HG02885 (cell line): Measurements from ENCODE around the gene MEIS1.
"Not testable (repeated sequence)": the region's sequence is repeated elsewhere in the genome, so short reads cannot be mapped to it uniquely, and the experiment has no call there.

ENCODE experiments used
- ATAC-seq: cut with Tn5 transposase; IDR thresholded peaks from one replicate; pipeline ENCODE4 v1.9.1; 2021; ENCODE audit warnings: mild to moderate bottlenecking; ENCODE audit not compliant: unreplicated experiment, poor library complexity

The MEIS1 gene

GRCh38 chr2:66434679-66435548, at the start of gene MEIS1:
TSS of gene MEIS1 (plus strand) at chr2:66435125. CDS start at chr2:66435857, 732 bp downstream.
- ATAC-seq: peak; percentile 87

- no peak for ATAC-seq
Observed at GRCh38 chr2:66387016-66387753, 47.7 kb upstream of the MEIS1 start.

- no peak for ATAC-seq
Observed at GRCh38 chr2:66389651-66390131, 45.2 kb upstream of the MEIS1 start.

- ATAC-seq: no peak
Observed at GRCh38 chr2:66390152-66390551, 44.8 kb upstream of the MEIS1 start.

- no peak for ATAC-seq
Observed at GRCh38 chr2:66390811-66391210, 44.1 kb upstream of the MEIS1 start.

- ATAC-seq: not testable (repeated sequence)
Observed at GRCh38 chr2:66391240-66391639, 43.7 kb upstream of the MEIS1 start.

- ATAC-seq: no peak
Observed at GRCh38 chr2:66405473-66405872, 29.5 kb upstream of the MEIS1 start.

- no peak for ATAC-seq
Observed at GRCh38 chr2:66408905-66409304, 26.0 kb upstream of the MEIS1 start.

- ATAC-seq: no peak
Observed at GRCh38 chr2:66412874-66413273, 22.1 kb upstream of the MEIS1 start.

GRCh38 chr2:66414896-66415295, 20.0 kb upstream of the MEIS1 start:
- no peak for ATAC-seq

GRCh38 chr2:66418381-66418780, 16.5 kb upstream of the MEIS1 start:
- ATAC-seq: no peak

- ATAC-seq: no peak
Observed at GRCh38 chr2:66421612-66422011, 13.3 kb upstream of the MEIS1 start.

- ATAC-seq: no peak
Observed at GRCh38 chr2:66423391-66424124, 11.4 kb upstream of the MEIS1 start.

GRCh38 chr2:66426244-66427111, 8.4 kb upstream of the MEIS1 start:
- ATAC-seq: no peak

GRCh38 chr2:66427300-66427699, 7.6 kb upstream of the MEIS1 start:
- no peak for ATAC-seq

- peak; percentile 67 for ATAC-seq
Observed at GRCh38 chr2:66428986-66429612, 5.8 kb upstream of the MEIS1 start.

GRCh38 chr2:66429693-66430504, 5.0 kb upstream of the MEIS1 start:
- ATAC-seq: no peak

- ATAC-seq: no peak
Observed at GRCh38 chr2:66430505-66431273, 4.2 kb upstream of the MEIS1 start.
